Measurements from ENCODE around the gene TCF3.

TCF3 gene

GRCh38 chr19:1560286-1560882 lies 92.0 kb downstream of the TCF3 start:
- DNase-seq (ENCODE audit: low spot score) = no peak

Data from putamen (tissue), 1 donor.